H1 (cell line): ENCODE measurements around the gene ATP1A1. TPM values are rescaled to one million over a fixed set of nuclear protein-coding genes. Genes with fewer than 3 reads are reported as not detected.

ENCODE experiments used
- EP300 ChIP-seq, 2 experiments: IDR thresholded peaks; 1 replicate in 1 of 2; 2 replicates in 1 of 2; pipeline ENCODE4 v1.6.1; 2011 to 2012; ENCODE audit warnings: low read depth in 2 of 2, low read length in 2 of 2, mild to moderate bottlenecking in 2 of 2, borderline replicate concordance in 1 of 2, inconsistent platforms in 1 of 2, moderate library complexity in 1 of 2
- NRF1 ChIP-seq: IDR thresholded peaks from 2 replicates; pipeline ENCODE4 v1.6.1; 2011; ENCODE audit warnings: mild to moderate bottlenecking, low read depth, low read length, improper control_type of control experiment
- SIN3A ChIP-seq, 2 experiments: IDR thresholded peaks in 1 of 2; conservative IDR thresholded peaks in 1 of 2; 2 replicates each; pipeline ENCODE4 v1.6.1; 2011 to 2012; ENCODE audit warnings: low read length in 2 of 2, improper control_type of control experiment in 1 of 2, low read depth in 1 of 2, mild to moderate bottlenecking in 1 of 2
- polyA plus RNA-seq, 7 experiments: library from polyadenylated mRNA; depleted of rRNA in 3 of 7; stranded (reverse) in 5 of 7; unstranded in 2 of 7; fragments of >200 nt in 5 of 7; fragments of 200-250 nt in 2 of 7; gene quantifications; 1 replicate in 5 of 7; 2 replicates in 1 of 7; 4 replicates in 1 of 7; pipeline versions ENCODE4 v1.2.1 to v1.2.3, GENCODE V29; 2011 to 2013; ENCODE audit warnings: missing spikeins in 2 of 7, mixed read lengths in 2 of 7
- total RNA-seq: library from RNA; stranded (reverse); fragmentation: NEBNext Ultra II Directional; extraction: Animal tissue kit (Norgen Biotek cat#: 25700); gene quantifications from 2 replicates; pipeline ENCODE4 v1.2.1, GENCODE V29; 2021
- TF ChIP-seq, protein P1 (sequence below): fragments of 300-600 bp; sonication (generic); IDR thresholded peaks from 2 replicates; pipeline ENCODE4 v1.7.1; 2012; ENCODE audit warnings: low read length, moderate library complexity, mild to moderate bottlenecking, inconsistent platforms; ENCODE audit not compliant: insufficient replicate concordance
- TF ChIP-seq, protein P2 (sequence below): IDR thresholded peaks from 2 replicates; pipeline ENCODE4 v1.6.1; 2012; ENCODE audit warnings: low read length, inconsistent platforms

Gene ATP1A1
- total and polyA plus RNA-seq, 2 of the 8 experiments (the other 6 are each of a cell fraction or from before 2014, with no cell fraction given), result 222 to 325 TPM

GRCh38 chr1:116453481-116453880 is 80.4 kb downstream of the ATP1A1 start (continued):
- TF ChIP-seq, protein P1, sequence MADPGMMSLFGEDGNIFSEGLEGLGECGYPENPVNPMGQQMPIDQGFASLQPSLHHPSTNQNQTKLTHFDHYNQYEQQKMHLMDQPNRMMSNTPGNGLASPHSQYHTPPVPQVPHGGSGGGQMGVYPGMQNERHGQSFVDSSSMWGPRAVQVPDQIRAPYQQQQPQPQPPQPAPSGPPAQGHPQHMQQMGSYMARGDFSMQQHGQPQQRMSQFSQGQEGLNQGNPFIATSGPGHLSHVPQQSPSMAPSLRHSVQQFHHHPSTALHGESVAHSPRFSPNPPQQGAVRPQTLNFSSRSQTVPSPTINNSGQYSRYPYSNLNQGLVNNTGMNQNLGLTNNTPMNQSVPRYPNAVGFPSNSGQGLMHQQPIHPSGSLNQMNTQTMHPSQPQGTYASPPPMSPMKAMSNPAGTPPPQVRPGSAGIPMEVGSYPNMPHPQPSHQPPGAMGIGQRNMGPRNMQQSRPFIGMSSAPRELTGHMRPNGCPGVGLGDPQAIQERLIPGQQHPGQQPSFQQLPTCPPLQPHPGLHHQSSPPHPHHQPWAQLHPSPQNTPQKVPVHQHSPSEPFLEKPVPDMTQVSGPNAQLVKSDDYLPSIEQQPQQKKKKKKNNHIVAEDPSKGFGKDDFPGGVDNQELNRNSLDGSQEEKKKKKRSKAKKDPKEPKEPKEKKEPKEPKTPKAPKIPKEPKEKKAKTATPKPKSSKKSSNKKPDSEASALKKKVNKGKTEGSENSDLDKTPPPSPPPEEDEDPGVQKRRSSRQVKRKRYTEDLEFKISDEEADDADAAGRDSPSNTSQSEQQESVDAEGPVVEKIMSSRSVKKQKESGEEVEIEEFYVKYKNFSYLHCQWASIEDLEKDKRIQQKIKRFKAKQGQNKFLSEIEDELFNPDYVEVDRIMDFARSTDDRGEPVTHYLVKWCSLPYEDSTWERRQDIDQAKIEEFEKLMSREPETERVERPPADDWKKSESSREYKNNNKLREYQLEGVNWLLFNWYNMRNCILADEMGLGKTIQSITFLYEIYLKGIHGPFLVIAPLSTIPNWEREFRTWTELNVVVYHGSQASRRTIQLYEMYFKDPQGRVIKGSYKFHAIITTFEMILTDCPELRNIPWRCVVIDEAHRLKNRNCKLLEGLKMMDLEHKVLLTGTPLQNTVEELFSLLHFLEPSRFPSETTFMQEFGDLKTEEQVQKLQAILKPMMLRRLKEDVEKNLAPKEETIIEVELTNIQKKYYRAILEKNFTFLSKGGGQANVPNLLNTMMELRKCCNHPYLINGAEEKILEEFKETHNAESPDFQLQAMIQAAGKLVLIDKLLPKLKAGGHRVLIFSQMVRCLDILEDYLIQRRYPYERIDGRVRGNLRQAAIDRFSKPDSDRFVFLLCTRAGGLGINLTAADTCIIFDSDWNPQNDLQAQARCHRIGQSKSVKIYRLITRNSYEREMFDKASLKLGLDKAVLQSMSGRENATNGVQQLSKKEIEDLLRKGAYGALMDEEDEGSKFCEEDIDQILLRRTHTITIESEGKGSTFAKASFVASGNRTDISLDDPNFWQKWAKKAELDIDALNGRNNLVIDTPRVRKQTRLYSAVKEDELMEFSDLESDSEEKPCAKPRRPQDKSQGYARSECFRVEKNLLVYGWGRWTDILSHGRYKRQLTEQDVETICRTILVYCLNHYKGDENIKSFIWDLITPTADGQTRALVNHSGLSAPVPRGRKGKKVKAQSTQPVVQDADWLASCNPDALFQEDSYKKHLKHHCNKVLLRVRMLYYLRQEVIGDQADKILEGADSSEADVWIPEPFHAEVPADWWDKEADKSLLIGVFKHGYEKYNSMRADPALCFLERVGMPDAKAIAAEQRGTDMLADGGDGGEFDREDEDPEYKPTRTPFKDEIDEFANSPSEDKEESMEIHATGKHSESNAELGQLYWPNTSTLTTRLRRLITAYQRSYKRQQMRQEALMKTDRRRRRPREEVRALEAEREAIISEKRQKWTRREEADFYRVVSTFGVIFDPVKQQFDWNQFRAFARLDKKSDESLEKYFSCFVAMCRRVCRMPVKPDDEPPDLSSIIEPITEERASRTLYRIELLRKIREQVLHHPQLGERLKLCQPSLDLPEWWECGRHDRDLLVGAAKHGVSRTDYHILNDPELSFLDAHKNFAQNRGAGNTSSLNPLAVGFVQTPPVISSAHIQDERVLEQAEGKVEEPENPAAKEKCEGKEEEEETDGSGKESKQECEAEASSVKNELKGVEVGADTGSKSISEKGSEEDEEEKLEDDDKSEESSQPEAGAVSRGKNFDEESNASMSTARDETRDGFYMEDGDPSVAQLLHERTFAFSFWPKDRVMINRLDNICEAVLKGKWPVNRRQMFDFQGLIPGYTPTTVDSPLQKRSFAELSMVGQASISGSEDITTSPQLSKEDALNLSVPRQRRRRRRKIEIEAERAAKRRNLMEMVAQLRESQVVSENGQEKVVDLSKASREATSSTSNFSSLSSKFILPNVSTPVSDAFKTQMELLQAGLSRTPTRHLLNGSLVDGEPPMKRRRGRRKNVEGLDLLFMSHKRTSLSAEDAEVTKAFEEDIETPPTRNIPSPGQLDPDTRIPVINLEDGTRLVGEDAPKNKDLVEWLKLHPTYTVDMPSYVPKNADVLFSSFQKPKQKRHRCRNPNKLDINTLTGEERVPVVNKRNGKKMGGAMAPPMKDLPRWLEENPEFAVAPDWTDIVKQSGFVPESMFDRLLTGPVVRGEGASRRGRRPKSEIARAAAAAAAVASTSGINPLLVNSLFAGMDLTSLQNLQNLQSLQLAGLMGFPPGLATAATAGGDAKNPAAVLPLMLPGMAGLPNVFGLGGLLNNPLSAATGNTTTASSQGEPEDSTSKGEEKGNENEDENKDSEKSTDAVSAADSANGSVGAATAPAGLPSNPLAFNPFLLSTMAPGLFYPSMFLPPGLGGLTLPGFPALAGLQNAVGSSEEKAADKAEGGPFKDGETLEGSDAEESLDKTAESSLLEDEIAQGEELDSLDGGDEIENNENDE, result no peak
- TF ChIP-seq NRF1 (no peak), SIN3A (conservative IDR thresholded peaks at IDR 0.05 in 1 of 2, IDR thresholded peaks at IDR 0.05 in 1 of 2; ENCODE audit: low read depth in 1 of 2, low read length in 2 of 2) (no peak), EP300 (IDR thresholded peaks at IDR 0.05; ENCODE audit: borderline replicate concordance in 1 of 2, low read depth in 2 of 2, low read length in 2 of 2) (no peak)
- TF ChIP-seq, protein P2, sequence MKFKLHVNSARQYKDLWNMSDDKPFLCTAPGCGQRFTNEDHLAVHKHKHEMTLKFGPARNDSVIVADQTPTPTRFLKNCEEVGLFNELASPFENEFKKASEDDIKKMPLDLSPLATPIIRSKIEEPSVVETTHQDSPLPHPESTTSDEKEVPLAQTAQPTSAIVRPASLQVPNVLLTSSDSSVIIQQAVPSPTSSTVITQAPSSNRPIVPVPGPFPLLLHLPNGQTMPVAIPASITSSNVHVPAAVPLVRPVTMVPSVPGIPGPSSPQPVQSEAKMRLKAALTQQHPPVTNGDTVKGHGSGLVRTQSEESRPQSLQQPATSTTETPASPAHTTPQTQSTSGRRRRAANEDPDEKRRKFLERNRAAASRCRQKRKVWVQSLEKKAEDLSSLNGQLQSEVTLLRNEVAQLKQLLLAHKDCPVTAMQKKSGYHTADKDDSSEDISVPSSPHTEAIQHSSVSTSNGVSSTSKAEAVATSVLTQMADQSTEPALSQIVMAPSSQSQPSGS, result no peak
